ENCODE results near the gene PPM1H.

DNA sequence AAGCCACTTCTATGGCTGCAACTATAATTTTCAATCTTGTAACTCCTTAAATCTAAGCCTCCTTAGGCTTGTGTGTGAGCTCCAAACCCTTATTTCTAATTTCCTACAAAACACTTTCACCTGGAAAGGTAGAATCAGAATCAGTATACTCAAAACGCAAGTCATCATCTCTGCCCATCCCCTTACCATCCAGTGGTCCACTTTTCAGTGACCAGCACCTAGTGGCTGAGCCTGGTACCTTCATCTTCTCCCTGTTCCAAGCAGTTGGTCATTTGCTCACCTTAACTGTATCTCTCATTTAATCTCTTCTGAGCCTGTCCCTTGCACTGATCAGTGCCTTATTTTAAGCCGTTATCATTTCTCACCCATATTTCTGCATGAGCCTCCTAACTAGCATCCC is 107.9 kb downstream of the PPM1H start:
- TF ChIP-seq EZH2 (IDR thresholded peaks at IDR 0.05) (no peak), POLR2AphosphoS5 (IDR thresholded peaks at IDR 0.05; ENCODE audit: borderline replicate concordance, low read depth, low read length) (no peak)

Measured in SK-N-MC (cell line).